CD8-positive, alpha-beta memory T cell (primary cell): ENCODE results near the gene KANTR. TPM values are rescaled to one million over a fixed set of nuclear protein-coding genes. Genes with fewer than 3 reads are reported as not detected.

ENCODE experiments used
- CTCF ChIA-PET: fragments of 350-600 bp; sonication (Branson Sonifier 250); formaldehyde crosslinking; loops from one replicate; lab custom pipeline; 2021; ENCODE audit warnings: antibody characterized with exemption; lab: Charles Lee
- POLR2A ChIA-PET: fragments of 350-600 bp; sonication (Branson Sonifier 250); formaldehyde crosslinking; loops from one replicate; lab custom pipeline; 2021; ENCODE audit warnings: antibody characterized with exemption; lab: Charles Lee
- DNase-seq, 5 donors: peaks; one replicate each; pipeline versions ENCODE4 v3.0.0 to v3.0.0-alpha.2; 2020 to 2022; ENCODE audit warnings: mixed read lengths in 1 of 5
- H3K27ac ChIP-seq: one replicate; pipeline ENCODE4 v1.7.0; 2013; ENCODE audit warnings: low read depth, mild to moderate bottlenecking, low read length, moderate library complexity
- H3K27me3 ChIP-seq: 2 replicates; pipeline ENCODE4 v1.7.0; 2013; ENCODE audit warnings: low read length, mild to moderate bottlenecking; ENCODE audit not compliant: insufficient read depth, poor library complexity, severe bottlenecking
- H3K36me3 ChIP-seq: 2 replicates; pipeline ENCODE4 v1.7.0; 2013; ENCODE audit warnings: mild to moderate bottlenecking, low read length, moderate library complexity; ENCODE audit not compliant: insufficient read depth
- H3K4me1 ChIP-seq: 2 replicates; pipeline ENCODE4 v1.7.0; 2013; ENCODE audit warnings: mild to moderate bottlenecking, low read length, moderate library complexity; ENCODE audit not compliant: insufficient read depth
- H3K4me3 ChIP-seq: 2 replicates; pipeline ENCODE4 v1.7.0; 2013; ENCODE audit warnings: mild to moderate bottlenecking, low read length
- H3K9me3 ChIP-seq: 2 replicates; pipeline ENCODE4 v1.7.0; 2013; ENCODE audit warnings: mild to moderate bottlenecking, low read length
- H3K27ac Mint-ChIP-seq, 8 donors: one replicate each; pipeline ENCODE4 v1.8.0; 2020 to 2021; ENCODE audit warnings: mixed read lengths in 8 of 8, mild to moderate bottlenecking in 6 of 8, inconsistent platforms in 3 of 8, moderate library complexity in 3 of 8
- H3K27me3 Mint-ChIP-seq, 2 donors: one replicate each; pipeline ENCODE4 v1.8.0; 2020 to 2021; ENCODE audit warnings: mixed read lengths in 2 of 2, mild to moderate bottlenecking in 1 of 2, moderate library complexity in 1 of 2
- H3K36me3 Mint-ChIP-seq, 3 donors: one replicate each; pipeline ENCODE4 v1.8.0; 2020 to 2021; ENCODE audit warnings: mixed read lengths in 3 of 3, inconsistent platforms in 1 of 3, mild to moderate bottlenecking in 1 of 3
- H3K4me1 Mint-ChIP-seq, 3 donors: one replicate each; pipeline ENCODE4 v1.8.0; 2020 to 2021; ENCODE audit warnings: mixed read lengths in 3 of 3, inconsistent platforms in 1 of 3, mild to moderate bottlenecking in 1 of 3
- H3K4me3 Mint-ChIP-seq, 7 donors: one replicate each; pipeline ENCODE4 v1.8.0; 2020 to 2021; ENCODE audit warnings: mixed read lengths in 7 of 7, mild to moderate bottlenecking in 6 of 7, moderate library complexity in 4 of 7, inconsistent platforms in 2 of 7
- H3K9me3 Mint-ChIP-seq, 5 donors: one replicate each; pipeline ENCODE4 v1.8.0; 2020 to 2022; ENCODE audit warnings: mixed read lengths in 5 of 5, mild to moderate bottlenecking in 3 of 5, moderate library complexity in 2 of 5, inconsistent platforms in 1 of 5
- polyA plus RNA-seq: library from polyadenylated mRNA; unstranded; fragments of 300-500 nt; fragmentation: Illumina TruSeq; gene quantifications from one replicate; pipeline ENCODE4 v1.2.3, GENCODE V29; 2021
- total RNA-seq, 2 experiments: library from RNA; stranded (reverse); gene quantifications; one replicate each; pipeline ENCODE4 v1.2.3, GENCODE V29; 2021

Gene KANTR
- total and polyA plus RNA-seq, 3 experiments from 2014 or later = 1.6 to 4.8 (median 4.6) TPM

DNA sequence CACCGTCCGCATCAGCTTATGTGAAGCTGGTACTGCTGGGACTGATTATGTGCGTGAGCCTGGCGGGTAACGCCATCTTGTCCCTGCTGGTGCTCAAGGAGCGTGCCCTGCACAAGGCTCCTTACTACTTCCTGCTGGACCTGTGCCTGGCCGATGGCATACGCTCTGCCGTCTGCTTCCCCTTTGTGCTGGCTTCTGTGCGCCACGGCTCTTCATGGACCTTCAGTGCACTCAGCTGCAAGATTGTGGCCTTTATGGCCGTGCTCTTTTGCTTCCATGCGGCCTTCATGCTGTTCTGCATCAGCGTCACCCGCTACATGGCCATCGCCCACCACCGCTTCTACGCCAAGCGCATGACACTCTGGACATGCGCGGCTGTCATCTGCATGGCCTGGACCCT lies 17.3 kb upstream of the KANTR start:
- Histone ChIP-seq H3K4me1 (peaks cover 7% of the 10 kb centered on the region), H3K4me3 (no peak overlapping the region), H3K27me3 (no peaks in the 10 kb centered on the region), H3K36me3 (no peaks in the 10 kb centered on the region), H3K9me3 (no peaks in the 10 kb centered on the region), H3K27ac (no peak overlapping the region)
- no peaks in the 10 kb centered on the region for H3K9me3 Mint-ChIP-seq
- H3K27me3 Mint-ChIP-seq = peaks cover 0 to 7% of the 10 kb centered on the region in 2 donors
- H3K4me1 Mint-ChIP-seq = peaks cover 14 to 25% (median 17%) of the 10 kb centered on the region in 3 donors
- peaks cover 0 to 2% (median 0%) of the 10 kb centered on the region in 3 donors for H3K36me3 Mint-ChIP-seq
- CTCF ChIA-PET = no interaction called here
- no peak for DNase-seq
- no peak overlapping the region for H3K4me3 Mint-ChIP-seq
- POLR2A ChIA-PET = no interaction called here
- no peak overlapping the region for H3K27ac Mint-ChIP-seq

DNA sequence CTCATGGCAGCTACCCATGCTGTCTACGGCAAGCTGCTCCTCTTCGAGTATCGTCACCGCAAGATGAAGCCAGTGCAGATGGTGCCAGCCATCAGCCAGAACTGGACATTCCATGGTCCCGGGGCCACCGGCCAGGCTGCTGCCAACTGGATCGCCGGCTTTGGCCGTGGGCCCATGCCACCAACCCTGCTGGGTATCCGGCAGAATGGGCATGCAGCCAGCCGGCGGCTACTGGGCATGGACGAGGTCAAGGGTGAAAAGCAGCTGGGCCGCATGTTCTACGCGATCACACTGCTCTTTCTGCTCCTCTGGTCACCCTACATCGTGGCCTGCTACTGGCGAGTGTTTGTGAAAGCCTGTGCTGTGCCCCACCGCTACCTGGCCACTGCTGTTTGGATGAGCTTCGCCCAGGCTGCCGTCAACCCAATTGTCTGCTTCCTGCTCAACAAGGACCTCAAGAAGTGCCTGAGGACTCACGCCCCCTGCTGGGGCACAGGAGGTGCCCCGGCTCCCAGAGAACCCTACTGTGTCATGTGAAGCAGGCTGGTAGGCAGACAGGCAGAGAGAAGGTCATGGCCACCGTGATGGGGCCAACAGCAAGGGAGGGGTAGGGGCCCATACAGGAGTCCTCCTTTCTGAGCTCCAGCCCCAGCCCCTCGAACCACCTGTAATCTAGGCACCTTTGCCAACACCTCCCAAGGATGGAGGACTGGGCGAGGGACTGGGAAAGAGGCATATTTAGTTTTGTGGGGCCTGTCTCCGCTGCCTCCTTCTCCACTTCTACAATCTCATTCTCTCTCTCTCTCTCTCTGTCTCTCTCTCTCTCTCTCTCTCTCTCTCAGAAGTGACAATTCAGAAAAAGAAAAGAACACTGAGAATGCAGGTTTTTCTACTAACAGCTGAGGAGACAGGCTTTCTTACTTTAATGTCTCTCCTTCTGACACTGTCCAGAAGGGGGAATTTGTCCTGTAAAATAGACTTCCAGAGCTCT lies 16.4 kb upstream of the KANTR start:
- no peak for DNase-seq
- Mint-ChIP-seq H3K36me3 (peaks cover 0 to 8% (median 0%) of the 10 kb centered on the region in 3 donors), H3K4me1 (peaks cover 7 to 17% (median 8%) of the 10 kb centered on the region in 3 donors), H3K4me3 (no peak overlapping the region), H3K27ac (peak overlapping the region in 1 of 8 donors; percentile 42), H3K27me3 (peaks cover 0 to 9% of the 10 kb centered on the region in 2 donors), H3K9me3 (no peaks in the 10 kb centered on the region)
- CTCF ChIA-PET = interaction anchor here (1.0 kb wide), 1 partner anchor 30 kb away, joined by 3 read pairs; no protein-coding TSS in a partner anchor
- POLR2A ChIA-PET = no interaction called here
- Histone ChIP-seq H3K4me1 (peaks cover 3% of the 10 kb centered on the region), H3K27ac (no peak overlapping the region), H3K36me3 (no peaks in the 10 kb centered on the region), H3K9me3 (no peaks in the 10 kb centered on the region), H3K4me3 (no peak overlapping the region), H3K27me3 (no peaks in the 10 kb centered on the region)

DNA sequence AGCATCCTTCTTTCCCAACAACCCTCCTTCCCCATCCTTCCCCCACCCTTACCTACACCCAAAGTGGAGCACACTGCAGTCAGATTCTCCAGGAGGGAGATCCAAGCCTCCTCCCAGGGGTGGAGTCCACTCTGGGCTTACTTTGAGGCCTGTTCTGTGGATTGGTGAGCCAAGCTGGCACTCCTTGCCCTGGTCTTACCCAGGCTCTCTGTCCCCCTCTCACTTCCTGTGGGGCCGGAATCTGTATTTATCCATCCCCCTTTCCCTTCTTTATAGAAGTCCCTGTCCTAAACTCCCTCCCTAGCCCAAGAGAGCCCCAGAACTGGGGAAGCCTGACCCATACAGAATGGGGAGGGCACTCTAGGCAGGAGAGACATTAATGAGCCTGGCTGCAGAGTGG lies 15.0 kb upstream of the KANTR start:
- Histone ChIP-seq H3K36me3 (peaks cover 2% of the 10 kb centered on the region), H3K27ac (no peak overlapping the region), H3K27me3 (no peaks in the 10 kb centered on the region), H3K4me3 (no peak overlapping the region), H3K4me1 (peaks cover 10% of the 10 kb centered on the region), H3K9me3 (no peaks in the 10 kb centered on the region)
- Mint-ChIP-seq H3K36me3 (peaks cover 0 to 22% (median 2%) of the 10 kb centered on the region in 3 donors), H3K4me3 (no peak overlapping the region), H3K4me1 (peaks cover 13 to 25% (median 21%) of the 10 kb centered on the region in 3 donors), H3K27ac (peak overlapping the region in 2 of 8 donors; percentile 29 to 42), H3K9me3 (no peaks in the 10 kb centered on the region), H3K27me3 (peaks cover 0 to 13% of the 10 kb centered on the region in 2 donors)
- ChIA-PET POLR2A (no interaction called here), CTCF (interaction anchor here (1.0 kb wide), 1 partner anchor 28 kb away, joined by 3 read pairs; no protein-coding TSS in a partner anchor)
- DNase-seq = no peak

DNA sequence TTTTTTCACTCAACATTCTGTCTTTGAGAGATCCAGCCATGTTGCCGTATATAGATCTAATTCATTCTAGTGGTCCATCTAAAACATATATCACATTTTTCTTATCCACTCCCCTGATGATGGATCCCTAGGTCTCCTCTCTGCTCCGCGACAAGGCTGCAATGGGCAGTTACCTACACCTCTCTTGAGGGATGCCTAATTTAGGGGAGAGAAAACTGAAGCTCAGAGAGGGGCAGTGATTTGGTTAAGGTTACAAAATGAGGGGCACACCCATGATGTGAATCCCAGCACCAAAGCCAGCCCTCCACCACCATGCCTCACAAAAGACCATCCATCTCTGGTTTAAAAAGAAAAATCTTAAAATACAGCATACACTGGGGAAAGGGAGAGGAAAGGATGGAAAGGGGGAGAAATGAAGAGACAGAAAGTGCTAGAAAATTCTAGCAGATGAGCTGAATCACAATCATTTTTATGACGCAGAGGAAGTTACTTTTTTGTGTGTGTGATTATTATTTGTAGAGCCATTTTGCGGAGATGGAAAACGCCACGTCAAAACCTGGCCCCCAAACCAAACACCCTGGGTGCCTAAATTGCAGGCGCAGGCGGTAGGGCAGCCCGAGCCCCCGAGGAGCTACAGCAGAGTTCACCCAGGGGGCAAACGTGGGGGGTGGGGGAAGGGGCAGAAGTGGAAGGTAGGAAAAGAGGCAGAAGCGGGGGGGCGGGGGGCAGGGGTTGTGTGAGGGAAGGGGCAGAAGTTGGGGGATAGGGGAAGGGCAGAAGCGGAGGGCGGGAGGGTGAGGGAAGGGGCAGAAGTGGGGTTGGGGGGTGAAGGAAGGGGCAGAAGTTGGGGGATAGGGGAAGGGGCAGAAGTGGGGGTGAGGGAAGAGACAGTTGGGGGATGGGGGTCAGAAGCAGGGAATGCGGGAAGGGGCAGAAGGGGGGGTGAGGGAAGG lies 13.0 kb upstream of the KANTR start:
- peaks cover 4 to 42% (median 7%) of the 10 kb centered on the region in 3 donors for H3K36me3 Mint-ChIP-seq
- peaks cover 0 to 18% of the 10 kb centered on the region in 2 donors for H3K27me3 Mint-ChIP-seq
- H3K9me3 Mint-ChIP-seq = no peaks in the 10 kb centered on the region
- H3K27ac ChIP-seq = no peak overlapping the region
- peaks cover 19% of the 10 kb centered on the region for H3K36me3 ChIP-seq
- no peaks in the 10 kb centered on the region for H3K27me3 ChIP-seq
- H3K4me3 ChIP-seq = no peak overlapping the region
- H3K4me1 ChIP-seq = peaks cover 19% of the 10 kb centered on the region
- H3K9me3 ChIP-seq = no peaks in the 10 kb centered on the region
- H3K27ac Mint-ChIP-seq = peak overlapping the region; percentile 95 to 98 (median 96)
- peaks cover 28 to 41% (median 34%) of the 10 kb centered on the region in 3 donors for H3K4me1 Mint-ChIP-seq
- POLR2A ChIA-PET = interaction anchor here (0.6 to 2.5 kb wide), 4 partner anchors 8 to 819 kb away, joined by 3 to 28 read pairs (median 7); partner anchors contain the start of genes KANTR and KDM5C
- peak overlapping the region; percentile 80 to 91 (median 89) for H3K4me3 Mint-ChIP-seq
- DNase-seq = peak in 4 of 5 donors; percentile 22 to 68 (median 42)
- CTCF ChIA-PET = interaction anchor here (1.4 kb wide), 1 partner anchor 9 kb away, joined by 5 read pairs; no protein-coding TSS in a partner anchor

DNA sequence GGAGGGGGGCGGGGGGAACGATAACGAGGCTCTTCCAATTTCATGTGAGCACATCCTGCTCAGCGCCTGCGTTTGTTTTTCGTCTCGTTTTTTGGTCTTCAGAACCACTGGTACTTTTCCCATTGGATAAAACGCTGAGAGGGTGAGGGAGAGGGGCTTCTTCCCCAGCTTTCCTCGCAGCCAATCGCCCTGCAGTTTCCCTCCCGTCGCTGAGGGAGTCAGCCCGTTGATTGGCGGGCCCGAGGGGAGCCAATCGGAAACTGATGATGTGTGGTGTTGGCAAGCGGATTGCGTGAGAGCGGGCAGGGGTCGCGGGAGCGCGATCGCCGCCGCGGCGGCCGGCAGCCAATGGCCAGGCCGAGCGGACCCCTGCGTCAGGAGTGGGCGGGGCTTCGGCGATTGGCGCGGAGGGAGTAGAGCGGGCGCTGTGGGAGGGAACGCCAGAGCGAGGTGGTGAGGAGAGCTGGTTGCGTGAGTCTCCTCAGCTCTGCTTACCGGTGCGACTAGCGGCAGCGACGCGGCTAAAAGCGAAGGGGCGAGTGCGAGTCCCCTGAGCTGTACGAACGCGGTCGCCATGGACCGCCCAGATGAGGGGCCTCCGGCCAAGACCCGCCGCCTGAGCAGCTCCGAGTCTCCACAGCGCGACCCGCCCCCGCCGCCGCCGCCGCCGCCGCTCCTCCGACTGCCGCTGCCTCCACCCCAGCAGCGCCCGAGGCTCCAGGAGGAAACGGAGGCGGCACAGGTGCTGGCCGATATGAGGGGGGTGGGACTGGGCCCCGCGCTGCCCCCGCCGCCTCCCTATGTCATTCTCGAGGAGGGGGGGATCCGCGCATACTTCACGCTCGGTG lies 11.8 kb upstream of the KANTR start, which contains the start of gene TSPYL2:
Gene TSPYL2 (plus strand): TSS at position 443 of the 848 bp plus-strand sequence. CDS start 132 bp downstream, at position 575.
- Mint-ChIP-seq H3K4me1 (peaks cover 32 to 54% (median 34%) of the 10 kb centered on the region in 3 donors), H3K27me3 (peaks cover 0 to 19% of the 10 kb centered on the region in 2 donors), H3K27ac (peak within 1 kb of the TSS; percentile 93 to 99 (median 98)), H3K9me3 (no peaks in the 10 kb centered on the region), H3K4me3 (peak within 1 kb of the TSS; percentile 81 to 94 (median 88)), H3K36me3 (peaks cover 5 to 54% (median 9%) of the 10 kb centered on the region in 3 donors)
- CTCF ChIA-PET = interaction anchor here (1.3 kb wide), 1 partner anchor 10 kb away, joined by 9 read pairs; no protein-coding TSS in a partner anchor
- Histone ChIP-seq H3K4me3 (peak within 1 kb of the TSS; percentile 67), H3K27me3 (no peaks in the 10 kb centered on the region), H3K36me3 (peaks cover 22% of the 10 kb centered on the region), H3K9me3 (no peaks in the 10 kb centered on the region), H3K4me1 (peaks cover 19% of the 10 kb centered on the region), H3K27ac (peak within 1 kb of the TSS; percentile 64)
- POLR2A ChIA-PET = interaction anchor here (0.5 to 2.5 kb wide), 8 partner anchors 8 to 821 kb away, joined by 3 to 28 read pairs (median 4); partner anchors contain the start of genes KANTR and KDM5C
- peak; percentile 88 to 97 (median 93) for DNase-seq

DNA sequence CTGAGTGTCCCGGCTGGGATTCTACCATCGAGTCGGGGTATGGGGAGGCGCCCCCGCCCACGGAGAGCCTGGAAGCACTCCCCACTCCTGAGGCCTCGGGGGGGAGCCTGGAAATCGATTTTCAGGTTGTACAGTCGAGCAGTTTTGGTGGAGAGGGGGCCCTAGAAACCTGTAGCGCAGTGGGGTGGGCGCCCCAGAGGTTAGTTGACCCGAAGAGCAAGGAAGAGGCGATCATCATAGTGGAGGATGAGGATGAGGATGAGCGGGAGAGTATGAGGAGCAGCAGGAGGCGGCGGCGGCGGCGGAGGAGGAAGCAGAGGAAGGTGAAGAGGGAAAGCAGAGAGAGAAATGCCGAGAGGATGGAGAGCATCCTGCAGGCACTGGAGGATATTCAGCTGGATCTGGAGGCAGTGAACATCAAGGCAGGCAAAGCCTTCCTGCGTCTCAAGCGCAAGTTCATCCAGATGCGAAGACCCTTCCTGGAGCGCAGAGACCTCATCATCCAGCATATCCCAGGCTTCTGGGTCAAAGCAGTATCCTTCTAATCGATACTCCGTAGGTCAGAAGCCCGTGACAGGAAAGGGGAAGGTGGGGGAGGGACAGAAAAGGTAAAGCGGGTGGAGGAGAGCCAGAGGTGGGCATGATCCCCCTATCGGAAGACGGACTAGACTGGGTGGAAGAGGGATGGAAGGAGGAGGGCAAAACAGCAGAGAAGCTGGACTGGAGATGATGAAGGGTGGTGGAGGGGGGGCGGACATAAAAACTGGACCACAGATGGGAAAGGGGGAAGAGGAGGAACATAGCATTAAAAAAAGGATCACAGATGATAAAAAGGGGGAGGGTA lies 10.9 kb upstream of the KANTR start:
- Mint-ChIP-seq H3K4me1 (peaks cover 37 to 61% (median 37%) of the 10 kb centered on the region in 3 donors), H3K27me3 (peaks cover 0 to 19% of the 10 kb centered on the region in 2 donors), H3K4me3 (peak overlapping the region; percentile 81 to 94 (median 88)), H3K36me3 (peaks cover 5 to 61% (median 9%) of the 10 kb centered on the region in 3 donors), H3K27ac (peak overlapping the region; percentile 88 to 98 (median 96)), H3K9me3 (no peaks in the 10 kb centered on the region)
- ChIA-PET POLR2A (interaction anchor here (1.8 to 2.5 kb wide), 2 partner anchors 10 to 142 kb away, joined by 9 to 28 read pairs; partner anchors contain the start of gene KDM5C), CTCF (interaction anchor here (1.3 to 1.8 kb wide), 2 partner anchors 11 to 12 kb away, joined by 6 to 9 read pairs; no protein-coding TSS in a partner anchor)
- peaks cover 22% of the 10 kb centered on the region for H3K36me3 ChIP-seq
- H3K9me3 ChIP-seq = no peaks in the 10 kb centered on the region
- no peaks in the 10 kb centered on the region for H3K27me3 ChIP-seq
- H3K4me1 ChIP-seq = peaks cover 19% of the 10 kb centered on the region
- H3K4me3 ChIP-seq = peak overlapping the region; percentile 67
- H3K27ac ChIP-seq = peak overlapping the region; percentile 61
- no peak for DNase-seq
